Mucosa of rectum (tissue), 2 donors: ENCODE measurements around the gene PSMB8.
A peak's percentile ranks its signal among the peaks of the same experiment; 100 is the strongest.

ENCODE experiments used
- H3K27ac ChIP-seq, 2 donors: one replicate each; pipeline ENCODE4 v1.7.0; 2013; ENCODE audit warnings: inconsistent platforms in 2 of 2, low read depth in 2 of 2, low read length in 2 of 2
- H3K27me3 ChIP-seq, 2 donors: one replicate each; pipeline ENCODE4 v1.7.0; 2013; ENCODE audit warnings: low read length in 2 of 2; ENCODE audit not compliant: control insufficient read depth in 2 of 2, insufficient read depth in 2 of 2
- H3K36me3 ChIP-seq, 2 donors: one replicate each; pipeline ENCODE4 v1.7.0; 2013; ENCODE audit warnings: low read length in 2 of 2; ENCODE audit not compliant: control insufficient read depth in 2 of 2, insufficient read depth in 2 of 2
- H3K4me1 ChIP-seq, 2 donors: one replicate each; pipeline ENCODE4 v1.7.0; 2013; ENCODE audit warnings: low read length in 2 of 2, mild to moderate bottlenecking in 1 of 2; ENCODE audit not compliant: control insufficient read depth in 2 of 2, insufficient read depth in 2 of 2
- H3K4me3 ChIP-seq, 2 donors: one replicate each; pipeline ENCODE4 v1.7.0; 2013; ENCODE audit warnings: low read length in 2 of 2
- H3K9ac ChIP-seq, 2 donors: one replicate each; pipeline ENCODE4 v1.7.0; 2013; ENCODE audit warnings: low read length in 2 of 2, low read depth in 1 of 2, mild to moderate bottlenecking in 1 of 2
- H3K9me3 ChIP-seq, 2 donors: one replicate each; pipeline ENCODE4 v1.7.0; 2013; ENCODE audit warnings: low read length in 2 of 2; ENCODE audit not compliant: control insufficient read depth in 2 of 2
- donor health status: healthy.
- donor health status: Normal muscosa, but diverticular disease.

PSMB8 gene

GRCh38 chr6:32803416-32803815 lies 40.4 kb downstream of the PSMB8 start:
- Histone ChIP-seq H3K27ac (no peak overlapping the region), H3K9me3 (peaks cover 0 to 3% of the 10 kb centered on the region in 2 donors), H3K27me3 (peaks cover 7 to 9% of the 10 kb centered on the region in 2 donors), H3K36me3 (no peaks in the 10 kb centered on the region), H3K9ac (no peak overlapping the region), H3K4me3 (no peak overlapping the region), H3K4me1 (no peaks in the 10 kb centered on the region)

GRCh38 chr6:32799740-32800139 lies 44.1 kb downstream of the PSMB8 start:
- Histone ChIP-seq H3K27me3 (peaks cover 15 to 21% of the 10 kb centered on the region in 2 donors), H3K9ac (no peak overlapping the region), H3K9me3 (peaks cover 0 to 3% of the 10 kb centered on the region in 2 donors), H3K4me1 (peaks cover 0 to 3% of the 10 kb centered on the region in 2 donors), H3K4me3 (no peak overlapping the region), H3K27ac (no peak overlapping the region), H3K36me3 (no peaks in the 10 kb centered on the region)

GRCh38 chr6:32799168-32799567 lies 44.7 kb downstream of the PSMB8 start:
- H3K9ac ChIP-seq, result no peak overlapping the region
- no peak overlapping the region for H3K4me3 ChIP-seq
- peaks cover 0 to 3% of the 10 kb centered on the region in 2 donors for H3K9me3 ChIP-seq
- H3K27ac ChIP-seq, result no peak overlapping the region
- peaks cover 15 to 24% of the 10 kb centered on the region in 2 donors for H3K27me3 ChIP-seq
- no peaks in the 10 kb centered on the region for H3K36me3 ChIP-seq
- H3K4me1 ChIP-seq, result peaks cover 0 to 3% of the 10 kb centered on the region in 2 donors

- peaks cover 18 to 30% of the 10 kb centered on the region in 2 donors for H3K27me3 ChIP-seq
- no peak overlapping the region for H3K27ac ChIP-seq
- H3K4me3 ChIP-seq, result peak overlapping the region in 1 of 2 donors; percentile 47
These were observed 46.7 kb downstream of the PSMB8 start for GRCh38 chr6:32796848-32797776.

GRCh38 chr6:32794510-32794909 lies 49.3 kb downstream of the PSMB8 start:
- peaks cover 17 to 32% of the 10 kb centered on the region in 2 donors for H3K27me3 ChIP-seq
- no peaks in the 10 kb centered on the region for H3K36me3 ChIP-seq
- H3K9ac ChIP-seq, result no peak overlapping the region
- H3K9me3 ChIP-seq, result peaks cover 0 to 3% of the 10 kb centered on the region in 2 donors
- no peak overlapping the region for H3K4me3 ChIP-seq
- H3K4me1 ChIP-seq, result peaks cover 0 to 3% of the 10 kb centered on the region in 2 donors
- no peak overlapping the region for H3K27ac ChIP-seq

More at GRCh38 chr6:32796848-32797776, 46.7 kb downstream of the PSMB8 start:
- Histone ChIP-seq H3K36me3 (no peaks in the 10 kb centered on the region), H3K9me3 (peaks cover 0 to 3% of the 10 kb centered on the region in 2 donors), H3K4me1 (peaks cover 0 to 3% of the 10 kb centered on the region in 2 donors), H3K9ac (peak overlapping the region; percentile 1 to 13)

- H3K27me3 ChIP-seq, result peaks cover 17 to 27% of the 10 kb centered on the region in 2 donors
- no peak overlapping the region for H3K9ac ChIP-seq
- no peaks in the 10 kb centered on the region for H3K36me3 ChIP-seq
- H3K4me1 ChIP-seq, result peaks cover 0 to 3% of the 10 kb centered on the region in 2 donors
- H3K27ac ChIP-seq, result no peak overlapping the region
- no peaks in the 10 kb centered on the region for H3K9me3 ChIP-seq
- no peak overlapping the region for H3K4me3 ChIP-seq
These were observed 50.9 kb downstream of the PSMB8 start for GRCh38 chr6:32792901-32793435.
